HepG2 (cell line): ENCODE results near the gene ICAM3.

Experiments used
- CEBPB ChIP-seq: IDR thresholded peaks from 2 replicates; pipeline ENCODE4 v1.6.1; 2011; ENCODE audit warnings: low read depth, low read length, improper control_type of control experiment, borderline replicate concordance
- CTCF ChIP-seq: sonication (generic); formaldehyde crosslinking; IDR thresholded peaks from 2 replicates; pipeline ENCODE4 v1.5.0; 2020; ENCODE audit warnings: mild to moderate bottlenecking, missing genetic modification reagents, moderate library complexity
- FOXO4 ChIP-seq: sonication (generic); formaldehyde crosslinking; conservative IDR thresholded peaks from 2 replicates; pipeline ENCODE4 v1.8.1; 2023; ENCODE audit warnings: missing genetic modification reagents
- MXD4 ChIP-seq: IDR thresholded peaks from 2 replicates; pipeline ENCODE4 v1.6.1; 2016; ENCODE audit warnings: mild to moderate bottlenecking, missing biosample characterization, missing genetic modification reagents
- YY1 ChIP-seq: IDR thresholded peaks from 2 replicates; pipeline ENCODE4 v1.6.1; 2011; ENCODE audit warnings: low read length, low read depth, moderate library complexity, mild to moderate bottlenecking; ENCODE audit not compliant: insufficient read depth, insufficient replicate concordance
- ZFP91 ChIP-seq: sonication (generic); formaldehyde crosslinking; IDR thresholded peaks from 2 replicates; pipeline ENCODE4 v1.9.0; 2022; ENCODE audit warnings: missing genetic modification reagents, mild to moderate bottlenecking, borderline replicate concordance
- ZNF383 ChIP-seq: sonication (generic); formaldehyde crosslinking; IDR thresholded peaks from 2 replicates; pipeline ENCODE4 v1.4.0; 2020; ENCODE audit warnings: missing genetic modification reagents, mild to moderate bottlenecking, borderline replicate concordance
- ZNF607 ChIP-seq: sonication (generic); formaldehyde crosslinking; IDR thresholded peaks from 2 replicates; pipeline ENCODE4 v1.5.1; 2020; ENCODE audit warnings: missing genetic modification reagents, mild to moderate bottlenecking, borderline replicate concordance

GRCh38 chr19:10325732-10326131, 13.7 kb downstream of the ICAM3 start:
- no peak for TF ChIP-seq CEBPB
- no peak for TF ChIP-seq ZFP91 (CRISPR knock-in tag)
- TF ChIP-seq YY1 = no peak
- TF ChIP-seq FOXO4 (CRISPR knock-in tag) = no peak
- TF ChIP-seq CTCF = no peak
- TF ChIP-seq MXD4 (CRISPR knock-in tag) = no peak
- no peak for TF ChIP-seq ZNF607
- TF ChIP-seq ZNF383 (CRISPR knock-in tag) = no peak
